Neural cell (in vitro differentiated cells): ENCODE data around the gene CHM. TPM values are rescaled to one million over a fixed set of nuclear protein-coding genes. Genes with fewer than 3 reads are reported as not detected.

Experiments used
- H2AFZ ChIP-seq: fragments of 200-600, 300-800 bp; sonication (generic), shearing (Covaris generic); 2 replicates; pipeline ENCODE4 v1.6.0; 2014; ENCODE audit warnings: low read depth, mild to moderate bottlenecking, antibody characterized with exemption, low read length, moderate library complexity
- H3F3A ChIP-seq: fragments of 200-600 bp; shearing (Covaris generic); 2 replicates; pipeline ENCODE4 v1.6.1; 2016; ENCODE audit warnings: mild to moderate bottlenecking, moderate library complexity, mixed read lengths, antibody characterized with exemption, low read length; ENCODE audit not compliant: insufficient read depth, poor library complexity, severe bottlenecking
- H3K27ac ChIP-seq: fragments of 200-600, 300-800 bp; sonication (generic), shearing (Covaris generic); 2 replicates; pipeline ENCODE4 v1.5.1; 2014; ENCODE audit warnings: mild to moderate bottlenecking, low read length, moderate library complexity
- H3K27me3 ChIP-seq: fragments of 300-800, 200-600 bp; sonication (generic), shearing (Covaris generic); 2 replicates; pipeline ENCODE4 v1.6.0; 2014; ENCODE audit warnings: mild to moderate bottlenecking, low read depth, low read length, moderate library complexity; ENCODE audit not compliant: insufficient read depth
- H3K36me3 ChIP-seq: fragments of 300-800, 200-600 bp; sonication (generic), shearing (Covaris generic); 2 replicates; pipeline ENCODE4 v1.5.1; 2014; ENCODE audit warnings: mild to moderate bottlenecking, antibody characterized with exemption, low read length, moderate library complexity; ENCODE audit not compliant: insufficient read depth
- H3K4me2 ChIP-seq: fragments of 300-800, 200-600 bp; sonication (generic), shearing (Covaris generic); 2 replicates; pipeline ENCODE4 v1.6.0; 2014; ENCODE audit warnings: mild to moderate bottlenecking, low read length
- H3K4me3 ChIP-seq: fragments of 300-800, 200-600 bp; sonication (generic), shearing (Covaris generic); 2 replicates; pipeline ENCODE4 v1.5.1; 2014; ENCODE audit warnings: mild to moderate bottlenecking, low read length, moderate library complexity
- H3K79me2 ChIP-seq: fragments of 200-600 bp; shearing (Covaris generic); replicated peaks from 2 replicates; pipeline ENCODE4 v1.6.0; 2014; ENCODE audit warnings: mild to moderate bottlenecking, low read length, moderate library complexity; ENCODE audit not compliant: insufficient read depth
- H3K9ac ChIP-seq: fragments of 300-800, 200-600 bp; sonication (generic), shearing (Covaris generic); 2 replicates; pipeline ENCODE4 v1.6.1; 2016; ENCODE audit warnings: mild to moderate bottlenecking, low read length, mixed read lengths
- H3K9me2 ChIP-seq: fragments of 200-600 bp; shearing (Covaris generic); 2 replicates; pipeline ENCODE4 v1.6.1; 2016; ENCODE audit warnings: mild to moderate bottlenecking, low read length, mixed read lengths; ENCODE audit not compliant: insufficient read depth
- H3K9me3 ChIP-seq: fragments of 200-600, 300-800 bp; sonication (generic), shearing (Covaris generic); 2 replicates; pipeline ENCODE4 v1.6.1; 2016; ENCODE audit warnings: mild to moderate bottlenecking, mixed run types, low read length, moderate library complexity, mixed read lengths
- H4K20me1 ChIP-seq: fragments of 200-600 bp; shearing (Covaris generic); 2 replicates; pipeline ENCODE4 v1.6.1; 2016; ENCODE audit warnings: mild to moderate bottlenecking, mixed run types; ENCODE audit not compliant: insufficient read depth
- CTCF ChIP-seq: fragments of 450-650 bp; IDR thresholded peaks from 2 replicates; pipeline ENCODE4 v1.5.1; 2014; ENCODE audit warnings: antibody characterized with exemption, mild to moderate bottlenecking, moderate library complexity; ENCODE audit not compliant: poor library complexity, severe bottlenecking
- EP300 ChIP-seq: fragments of 450-650 bp; conservative IDR thresholded peaks from 2 replicates; pipeline ENCODE4 v1.6.1; 2014; ENCODE audit warnings: antibody characterized with exemption, mild to moderate bottlenecking, moderate library complexity; ENCODE audit not compliant: poor library complexity, severe bottlenecking
- EZH2 ChIP-seq: fragments of 200-600, 300-800 bp; shearing (Covaris generic), sonication (generic); IDR thresholded peaks from 2 replicates; pipeline ENCODE4 v1.6.1; 2014; ENCODE audit warnings: antibody characterized with exemption, low read length, borderline replicate concordance, mild to moderate bottlenecking; ENCODE audit not compliant: insufficient read depth, poor library complexity, severe bottlenecking
- MXI1 ChIP-seq: fragments of 450-650 bp; conservative IDR thresholded peaks from 2 replicates; pipeline ENCODE4 v1.6.1; 2014; ENCODE audit warnings: antibody characterized with exemption, mild to moderate bottlenecking; ENCODE audit not compliant: poor library complexity, severe bottlenecking
- POLR2AphosphoS5 ChIP-seq: IDR thresholded peaks from 2 replicates; pipeline ENCODE4 v1.6.1; 2012
- RAD21 ChIP-seq: fragments of 450-650 bp; conservative IDR thresholded peaks from 2 replicates; pipeline ENCODE4 v1.6.1; 2014; ENCODE audit warnings: antibody characterized with exemption, mild to moderate bottlenecking, moderate library complexity
- REST ChIP-seq: IDR thresholded peaks from 2 replicates; pipeline ENCODE4 v1.6.1; 2012; ENCODE audit warnings: borderline replicate concordance
- SMC3 ChIP-seq: fragments of 450-650 bp; conservative IDR thresholded peaks from 2 replicates; pipeline ENCODE4 v1.6.1; 2014; ENCODE audit warnings: antibody characterized with exemption, mild to moderate bottlenecking, moderate library complexity; ENCODE audit not compliant: poor library complexity
- TAF1 ChIP-seq: IDR thresholded peaks from 2 replicates; pipeline ENCODE4 v1.6.1; 2012; ENCODE audit warnings: low read depth
- polyA plus RNA-seq: library from polyadenylated mRNA; depleted of rRNA; stranded (reverse); fragments of >200 nt; gene quantifications from 2 replicates; pipeline ENCODE4 v1.2.3, GENCODE V29; 2014

The CHM gene
- polyA plus RNA-seq, 1 donor from 2014 or later, result 20.3 TPM

GRCh38 chrX:85914431-85914830 is 132.9 kb downstream of the CHM start:
- Histone ChIP-seq H3K27me3 (no peaks in the 10 kb centered on the region), H3K9me2 (no peaks in the 10 kb centered on the region), H3F3A (no peaks in the 10 kb centered on the region), H3K36me3 (no peaks in the 10 kb centered on the region), H3K79me2 (no peaks in the 10 kb centered on the region), H2AFZ (no peak overlapping the region), H3K27ac (no peak overlapping the region), H3K4me2 (no peak overlapping the region), H4K20me1 (no peaks in the 10 kb centered on the region), H3K9me3 (no peaks in the 10 kb centered on the region), H3K4me3 (no peak overlapping the region), H3K9ac (no peak overlapping the region)
- TF ChIP-seq SMC3 (no peak), POLR2AphosphoS5 (no peak), RAD21 (no peak), TAF1 (no peak), EZH2 (no peak), EP300 (no peak), CTCF (no peak), REST (no peak), MXI1 (no peak)

- no peak for TF ChIP-seq TAF1
- TF ChIP-seq SMC3, result no peak
- no peak for TF ChIP-seq EP300
- TF ChIP-seq EZH2, result no peak
- no peak for TF ChIP-seq CTCF
- TF ChIP-seq MXI1, result no peak
- TF ChIP-seq RAD21, result no peak
- no peak for TF ChIP-seq REST
- TF ChIP-seq POLR2AphosphoS5, result no peak
- Histone ChIP-seq H3K9ac (no peak overlapping the region), H3K27me3 (no peaks in the 10 kb centered on the region), H2AFZ (no peak overlapping the region), H3K9me2 (no peaks in the 10 kb centered on the region), H3K4me3 (no peak overlapping the region), H4K20me1 (no peaks in the 10 kb centered on the region), H3F3A (no peaks in the 10 kb centered on the region), H3K9me3 (no peaks in the 10 kb centered on the region), H3K36me3 (no peaks in the 10 kb centered on the region), H3K79me2 (no peaks in the 10 kb centered on the region), H3K4me2 (no peak overlapping the region), H3K27ac (no peak overlapping the region)
These were observed 140.0 kb downstream of the CHM start for GRCh38 chrX:85907316-85907715.
